OCI-M2 (cell line): ENCODE measurements around the gene EXOSC7.
"Not testable (repeated sequence)": the region's sequence is repeated elsewhere in the genome, so short reads cannot be mapped to it uniquely, and the experiment has no call there.

Source experiments
- DNase-seq: peaks from one replicate; lab custom pipeline; 2025; ENCODE audit not compliant: unreplicated experiment; lab: John Stamatoyannopoulos, UW

Gene EXOSC7

DNA sequence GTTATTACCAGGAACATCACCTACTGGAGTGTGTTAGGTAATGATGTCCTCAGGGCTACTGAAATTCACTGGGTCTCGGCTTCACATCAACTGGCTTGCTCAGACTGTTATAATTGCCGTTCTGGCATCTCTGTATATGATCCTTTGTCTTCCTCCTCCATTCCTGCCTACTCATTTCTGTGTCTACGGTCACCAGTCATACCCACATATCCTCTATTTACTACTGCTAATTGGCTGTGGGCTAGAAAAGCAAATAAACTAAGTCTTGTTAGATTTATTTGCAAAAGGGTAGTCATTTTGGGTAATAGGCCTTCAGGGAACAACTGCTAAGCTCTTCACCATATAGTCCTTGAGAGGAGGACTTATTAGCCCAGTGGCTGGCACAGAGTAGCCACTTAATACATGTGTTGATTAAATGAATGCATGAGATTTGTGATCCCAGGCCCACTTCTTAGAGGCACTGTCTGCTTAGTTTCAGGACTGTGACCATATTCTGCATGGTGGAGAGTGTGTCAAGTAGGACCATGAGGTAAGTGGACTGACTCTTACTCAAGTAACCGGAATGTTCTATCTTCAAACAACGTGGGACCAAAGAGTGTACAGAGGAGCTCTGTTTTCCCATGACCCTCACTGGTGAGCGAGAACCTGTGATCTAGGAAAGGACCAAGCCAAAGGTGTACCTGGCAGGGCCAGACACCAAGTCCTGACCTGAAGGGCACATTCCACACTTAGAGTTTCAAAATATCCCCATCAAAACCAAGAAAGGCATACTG is 13.2 kb upstream of the EXOSC7 start:
- no peak for DNase-seq

DNA sequence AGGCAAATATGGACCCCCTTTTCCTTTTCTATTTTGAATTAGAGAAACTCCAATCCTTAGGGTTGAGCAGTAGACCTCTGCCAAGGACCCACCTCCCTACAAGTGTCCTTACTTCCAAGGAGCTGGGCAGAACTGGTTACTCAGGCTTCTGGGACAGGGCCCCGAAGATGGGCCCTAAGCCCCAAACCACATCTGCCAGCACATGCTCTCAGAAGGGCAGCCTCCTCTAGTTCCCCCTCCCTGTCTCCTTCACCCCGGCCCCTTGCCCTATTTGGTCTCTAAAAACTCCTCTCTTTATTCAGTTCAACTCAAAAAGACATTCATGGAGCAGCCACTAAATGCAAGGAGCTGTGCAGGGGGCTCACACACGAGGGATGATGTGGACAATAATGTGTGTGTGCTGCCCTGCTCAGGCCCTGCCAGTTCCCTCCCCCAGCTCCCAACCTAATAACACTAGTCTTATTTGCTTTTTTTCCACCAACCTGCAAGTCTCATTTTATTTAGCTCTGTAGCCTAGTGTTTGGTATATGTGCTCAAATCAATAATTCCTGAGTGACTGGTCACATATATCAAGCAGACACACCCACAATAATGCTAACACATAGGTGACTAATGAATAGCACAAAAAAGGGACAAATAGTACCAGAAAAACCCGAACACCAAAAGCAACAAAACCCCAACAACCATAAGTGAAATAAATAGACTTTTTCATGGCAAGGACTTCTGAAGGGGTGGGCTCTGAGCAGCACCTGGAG is 12.3 kb upstream of the EXOSC7 start:
- no peak for DNase-seq

DNA sequence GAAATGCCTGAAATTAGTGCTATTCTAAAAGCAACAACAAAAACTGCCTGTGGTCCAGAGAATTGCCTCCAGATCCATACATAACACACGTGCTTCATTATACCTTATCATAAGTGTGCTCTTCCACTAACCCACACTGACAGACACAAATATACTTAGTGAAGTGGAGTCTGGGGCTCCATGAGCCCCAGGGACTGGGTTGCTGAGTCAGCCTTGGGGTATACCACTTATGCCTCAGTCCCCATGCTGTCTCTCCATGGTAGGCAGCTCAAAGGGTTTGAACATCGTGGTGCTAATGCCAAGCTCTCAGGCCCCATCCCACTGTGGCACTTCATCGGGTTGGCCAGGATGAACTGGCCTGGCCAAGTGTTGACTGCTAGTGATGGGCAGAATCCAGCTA is 10.9 kb upstream of the EXOSC7 start:
- no peak for DNase-seq

DNA sequence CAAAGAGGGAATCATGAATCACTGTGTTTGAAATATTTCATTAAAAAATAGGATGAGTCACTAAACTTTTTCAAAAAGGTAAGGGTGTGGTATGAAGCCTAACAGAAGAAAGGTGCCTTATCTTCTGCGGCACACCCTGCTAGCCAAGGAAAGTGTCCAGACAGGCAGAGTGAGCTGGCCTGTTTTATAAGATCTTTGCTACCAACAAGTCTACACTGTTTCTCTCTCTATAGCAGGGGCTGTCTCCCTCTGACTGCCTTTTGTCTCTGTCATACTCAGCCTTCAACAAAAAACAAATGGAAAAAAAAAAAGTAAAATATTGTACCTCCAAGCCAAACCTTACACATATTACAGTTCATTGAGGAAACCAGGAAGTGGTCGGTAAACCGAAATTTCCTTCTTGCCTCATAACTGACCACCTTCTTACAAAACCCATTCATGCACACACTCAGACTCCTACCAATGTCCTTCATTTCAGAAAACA is 9.2 kb upstream of the EXOSC7 start:
- no peak for DNase-seq

DNA sequence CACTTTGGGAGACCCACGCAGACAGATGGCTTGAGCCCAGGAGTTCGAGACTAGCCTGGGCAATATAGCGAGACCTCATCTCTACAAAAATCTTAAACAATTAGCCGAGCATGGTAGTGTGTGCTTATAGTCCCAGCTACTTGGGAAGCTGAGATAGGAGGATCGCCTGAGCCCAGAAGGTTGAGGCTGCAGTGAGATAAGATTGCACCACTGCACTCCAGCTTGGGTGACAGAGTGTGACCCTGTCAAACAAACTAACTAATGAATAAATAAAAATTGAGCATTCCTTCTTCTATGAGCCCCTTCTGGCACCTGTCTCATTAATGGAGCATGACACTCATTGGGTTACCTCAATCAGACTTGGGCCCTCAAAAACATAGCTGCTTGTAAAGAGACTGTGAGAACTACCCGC is 7.6 kb upstream of the EXOSC7 start:
- DNase-seq, result no peak

DNA sequence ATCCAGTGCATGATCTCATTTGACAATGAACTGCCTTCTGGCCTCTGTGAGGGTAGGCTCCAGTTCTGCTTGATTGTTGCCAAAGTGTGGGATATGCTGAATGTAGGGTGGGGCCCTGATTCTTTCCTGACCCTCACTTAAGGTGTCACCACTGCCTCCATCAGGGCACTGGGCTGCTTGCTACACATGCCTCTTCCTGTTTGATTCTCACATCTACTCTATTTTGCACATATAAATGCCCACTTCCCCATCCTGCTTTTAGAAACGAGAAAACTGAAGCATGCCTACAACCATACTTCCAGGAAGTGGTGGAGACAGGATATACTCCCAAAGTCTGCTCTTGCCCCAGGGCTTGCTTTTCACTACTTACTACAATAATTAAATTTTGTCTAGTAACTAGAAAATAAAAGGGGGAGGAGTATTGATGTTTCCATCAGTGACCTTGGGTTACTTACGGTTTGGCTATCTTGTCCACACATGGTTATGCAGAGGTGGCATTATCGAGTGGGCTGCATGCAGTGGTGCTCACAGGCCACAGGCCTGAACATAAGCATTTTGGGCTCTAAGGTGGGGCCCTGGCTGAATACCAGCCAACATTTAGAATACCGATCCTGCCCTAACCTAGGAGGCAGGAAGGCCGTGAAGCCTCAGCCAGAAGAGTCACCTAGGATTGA is 6.8 kb upstream of the EXOSC7 start:
- DNase-seq, result no peak

DNA sequence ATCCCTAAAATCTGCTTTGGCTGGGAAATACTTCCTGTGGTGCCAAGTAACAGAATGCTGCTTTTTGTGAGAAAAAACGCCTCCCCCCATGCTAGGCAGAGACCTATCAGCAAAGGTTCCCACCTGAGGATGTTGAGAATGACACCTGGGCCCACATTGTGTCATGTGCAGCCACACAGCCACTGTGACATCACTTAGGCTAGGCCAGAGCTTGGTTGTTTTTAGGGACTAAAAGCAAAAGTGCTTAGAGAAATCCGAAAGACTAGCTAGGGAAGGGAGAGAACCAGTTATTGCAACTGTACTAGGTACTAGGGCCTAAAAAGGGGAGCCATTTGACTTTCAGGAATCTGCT is 6.2 kb upstream of the EXOSC7 start:
- no peak for DNase-seq

DNA sequence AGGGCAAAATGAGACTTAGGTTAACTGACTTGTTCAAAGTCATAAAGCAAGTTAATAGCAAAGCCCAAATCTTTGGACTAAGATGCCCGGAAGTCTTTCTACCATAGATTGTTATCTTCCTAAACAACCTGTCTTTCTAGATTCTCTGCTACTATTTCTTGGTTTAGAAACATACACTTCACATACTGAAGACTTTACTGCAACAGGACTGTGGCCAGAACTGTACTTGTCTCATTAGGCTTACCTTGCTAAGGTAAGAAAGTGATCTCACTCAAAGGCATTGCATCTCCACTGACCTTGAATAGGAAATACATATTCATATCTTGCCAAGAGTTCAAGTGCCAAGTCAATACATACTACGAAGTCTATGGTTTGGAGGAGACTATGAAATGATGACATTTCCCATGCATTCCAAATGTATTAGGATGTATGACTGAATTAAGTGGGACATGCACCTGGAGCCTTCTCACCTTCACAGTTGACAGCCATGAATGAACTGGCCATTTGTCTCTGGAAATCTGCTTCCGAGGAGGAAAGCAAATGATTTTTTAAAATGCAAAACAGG is 5.0 kb upstream of the EXOSC7 start:
- DNase-seq, result no peak

DNA sequence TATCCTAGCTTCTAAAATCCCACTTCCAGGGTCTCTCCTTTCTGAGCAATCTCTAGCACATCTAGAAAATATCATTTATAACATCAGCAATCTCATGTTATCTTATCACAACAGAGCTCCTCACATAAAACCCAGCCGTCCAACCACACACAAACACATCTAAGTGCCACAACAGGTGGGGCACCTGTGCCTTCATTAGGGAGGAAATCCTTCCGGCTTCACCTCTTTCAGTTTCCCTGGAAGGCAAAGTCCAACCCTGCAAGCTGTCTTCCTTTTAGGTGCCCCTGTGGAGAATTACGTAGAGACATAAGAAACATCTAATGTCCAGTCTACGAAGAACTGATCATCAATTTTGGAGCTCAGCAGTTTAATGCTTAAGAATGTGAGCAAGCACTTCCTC is 1.6 kb upstream of the EXOSC7 start:
- no peak for DNase-seq

DNA sequence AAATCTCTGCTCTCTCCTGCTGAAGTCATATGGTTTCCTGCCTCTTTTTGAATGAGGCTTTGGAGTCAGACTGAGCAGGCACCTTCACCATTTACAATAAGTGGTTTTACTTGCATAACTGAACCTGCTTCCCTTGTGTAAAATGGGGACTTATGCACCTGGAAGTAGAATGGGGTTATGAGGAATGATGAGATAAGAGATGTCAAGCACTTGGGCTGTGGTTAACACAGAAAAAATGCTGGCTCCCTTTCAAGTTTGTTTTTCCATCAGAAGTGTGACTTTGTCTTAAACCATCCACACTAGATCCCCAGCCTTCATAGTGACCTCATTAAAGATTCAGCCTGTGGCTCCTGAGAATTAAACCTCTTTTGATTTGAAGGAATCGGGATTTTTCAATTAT is 5.2 kb downstream of the EXOSC7 start:
- no peak for DNase-seq

DNA sequence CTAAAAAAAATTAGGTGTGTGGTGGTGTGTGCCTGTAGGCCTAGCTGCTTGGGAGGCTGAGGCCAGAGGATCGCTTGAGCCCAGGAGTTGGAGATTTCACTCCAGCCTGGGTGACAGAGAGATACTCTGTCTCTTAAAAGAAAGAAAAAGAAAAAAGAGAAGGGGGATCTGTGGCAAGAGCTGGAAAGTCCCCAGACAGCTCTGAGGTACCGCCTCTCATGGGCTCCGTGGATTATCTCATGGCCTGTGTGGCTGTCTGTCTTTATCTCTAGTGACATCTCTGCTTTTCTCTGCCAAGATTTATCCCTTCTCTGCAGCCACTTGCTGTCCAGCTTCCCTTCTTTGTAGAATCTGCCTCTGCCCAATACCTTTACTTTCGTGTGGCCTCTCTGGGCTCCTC is 5.7 kb downstream of the EXOSC7 start:
- DNase-seq, result no peak

DNA sequence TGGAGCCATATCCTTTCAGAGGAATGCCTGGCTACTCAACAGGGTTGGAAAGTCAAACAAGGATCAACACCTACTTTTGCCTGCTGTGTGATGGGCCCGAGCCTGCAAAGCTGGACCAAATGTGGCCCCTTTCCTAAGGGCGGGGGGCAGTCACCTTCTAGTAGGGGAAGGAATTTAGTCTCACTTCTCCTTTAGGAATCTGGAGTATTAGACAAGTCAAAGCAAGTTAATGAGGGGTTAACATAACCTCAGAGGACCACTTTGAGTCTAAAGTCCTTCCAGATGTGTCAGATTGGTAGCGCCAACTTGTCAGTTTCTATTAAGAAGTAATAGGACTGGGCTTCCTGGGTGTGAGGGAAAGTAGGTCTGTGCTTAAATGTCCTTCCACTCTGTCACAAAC is 6.8 kb downstream of the EXOSC7 start:
- DNase-seq, result no peak

DNA sequence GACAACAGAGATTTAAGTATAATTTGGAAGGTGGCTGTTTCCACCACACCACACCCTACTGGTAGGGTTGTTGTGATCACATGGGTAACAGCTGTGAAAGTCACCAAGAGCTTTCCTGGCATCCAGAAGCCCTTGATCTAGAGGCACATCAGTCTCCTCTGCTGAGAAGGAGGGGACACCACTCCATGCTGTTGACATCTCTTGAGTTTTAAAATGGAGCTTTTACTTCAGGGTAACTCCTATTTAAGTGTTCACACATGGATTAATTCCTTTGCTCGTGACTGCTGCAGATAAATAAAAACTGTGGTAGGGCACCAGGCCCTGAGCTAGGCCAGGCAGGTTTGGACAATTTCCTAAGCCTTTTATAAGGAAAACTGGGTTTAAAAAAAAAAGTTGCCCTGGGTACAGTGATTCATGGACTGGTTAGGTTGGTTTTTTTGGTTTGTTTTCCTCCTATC is 7.5 kb downstream of the EXOSC7 start:
- DNase-seq, result no peak

DNA sequence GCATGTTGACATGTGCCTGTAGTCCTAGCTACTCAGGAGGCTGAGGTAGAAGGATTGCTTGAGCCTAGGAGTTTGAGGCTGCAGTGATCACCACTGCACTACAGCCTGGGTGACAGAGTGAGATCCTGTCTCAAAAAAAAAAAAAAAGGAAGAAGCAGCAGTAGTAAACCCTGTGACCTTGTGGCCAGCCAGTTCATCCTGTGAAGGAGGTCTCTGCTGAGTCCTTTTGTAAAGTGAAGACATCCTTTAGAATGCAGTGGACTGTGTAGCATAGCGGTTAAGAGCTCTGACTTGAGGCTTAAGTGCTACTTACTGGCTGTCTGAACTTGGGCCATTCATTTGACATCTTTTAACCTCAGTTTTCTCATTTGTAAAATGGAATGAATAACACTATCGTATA is 8.3 kb downstream of the EXOSC7 start:
- no peak for DNase-seq

DNA sequence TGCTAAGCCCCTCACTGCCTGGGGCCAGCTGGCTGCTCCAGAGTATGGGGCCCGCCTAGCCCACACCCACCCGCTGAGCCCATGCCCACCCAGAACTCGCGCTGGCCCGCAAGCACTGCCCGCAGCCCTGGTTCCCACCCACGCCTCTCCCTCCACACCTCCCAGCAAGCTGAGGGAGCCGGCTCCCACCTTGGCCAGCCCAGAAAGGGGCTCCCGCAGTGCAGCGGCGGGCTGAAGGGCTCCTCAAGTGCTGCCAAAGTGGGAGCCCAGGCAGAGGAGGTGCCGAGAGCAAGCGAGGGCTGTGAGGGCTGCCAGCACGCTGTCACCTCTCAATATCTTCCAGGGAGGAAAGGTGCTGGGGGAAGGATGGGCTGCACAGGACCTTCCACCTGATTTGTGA is 10.3 kb downstream of the EXOSC7 start:
- not testable (repeated sequence) for DNase-seq

DNA sequence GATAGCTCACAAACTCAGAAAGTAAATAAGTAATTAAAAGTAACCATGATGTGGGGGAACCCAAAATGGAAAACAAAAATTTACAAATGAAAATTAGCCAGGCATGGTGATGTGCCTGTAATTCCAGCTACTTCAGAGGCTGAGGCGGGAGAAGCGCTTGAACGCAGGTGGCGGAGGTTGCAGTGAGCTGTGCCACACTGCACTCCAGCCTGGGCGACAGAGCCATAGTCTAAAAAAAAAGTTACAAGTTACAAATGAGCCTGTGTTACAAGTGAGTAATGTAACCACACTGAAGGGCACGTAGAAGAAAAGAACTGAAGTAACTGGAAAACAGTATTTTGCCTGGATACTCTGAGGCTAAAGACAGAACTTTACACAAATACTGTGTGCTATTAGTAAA is 11.3 kb downstream of the EXOSC7 start:
- no peak for DNase-seq

DNA sequence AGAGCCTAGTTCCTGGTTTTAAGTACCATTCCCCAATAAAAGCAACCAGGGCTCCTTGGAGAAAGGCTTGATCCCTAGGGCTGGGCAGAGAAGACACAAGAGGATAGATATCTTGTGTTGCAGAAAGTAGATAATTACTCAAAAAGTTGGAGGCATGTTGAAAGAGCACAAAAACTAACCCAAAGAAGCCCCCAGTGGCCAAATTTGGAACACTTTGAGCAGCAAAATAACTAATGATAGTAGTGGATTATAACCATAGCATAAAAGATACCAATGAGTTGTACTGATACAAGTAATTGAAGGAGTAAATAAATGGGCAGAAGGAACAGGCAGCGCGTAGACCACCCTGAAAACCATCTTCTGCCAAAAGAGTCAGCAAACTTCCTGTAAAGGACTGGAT is 12.0 kb downstream of the EXOSC7 start:
- DNase-seq, result no peak

DNA sequence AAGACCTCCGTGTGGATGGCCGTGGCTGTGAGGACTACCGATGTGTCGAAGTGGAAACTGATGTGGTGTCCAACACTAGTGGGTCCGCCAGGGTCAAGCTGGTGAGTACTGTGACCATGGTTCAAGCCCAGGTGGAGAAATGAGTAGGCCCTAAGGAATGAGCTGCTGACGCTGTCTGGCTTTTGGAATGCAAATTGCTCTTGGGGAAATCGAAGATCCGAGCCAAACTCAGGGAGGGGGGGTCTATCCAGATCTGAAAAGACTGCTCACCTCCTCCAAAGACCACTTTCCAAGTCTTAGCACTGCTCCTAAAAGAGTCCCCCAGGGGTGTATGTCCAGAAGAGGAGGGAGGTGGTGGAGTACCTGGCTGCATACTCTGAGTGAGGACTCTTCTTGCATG is 13.1 kb downstream of the EXOSC7 start:
- DNase-seq, result no peak

DNA sequence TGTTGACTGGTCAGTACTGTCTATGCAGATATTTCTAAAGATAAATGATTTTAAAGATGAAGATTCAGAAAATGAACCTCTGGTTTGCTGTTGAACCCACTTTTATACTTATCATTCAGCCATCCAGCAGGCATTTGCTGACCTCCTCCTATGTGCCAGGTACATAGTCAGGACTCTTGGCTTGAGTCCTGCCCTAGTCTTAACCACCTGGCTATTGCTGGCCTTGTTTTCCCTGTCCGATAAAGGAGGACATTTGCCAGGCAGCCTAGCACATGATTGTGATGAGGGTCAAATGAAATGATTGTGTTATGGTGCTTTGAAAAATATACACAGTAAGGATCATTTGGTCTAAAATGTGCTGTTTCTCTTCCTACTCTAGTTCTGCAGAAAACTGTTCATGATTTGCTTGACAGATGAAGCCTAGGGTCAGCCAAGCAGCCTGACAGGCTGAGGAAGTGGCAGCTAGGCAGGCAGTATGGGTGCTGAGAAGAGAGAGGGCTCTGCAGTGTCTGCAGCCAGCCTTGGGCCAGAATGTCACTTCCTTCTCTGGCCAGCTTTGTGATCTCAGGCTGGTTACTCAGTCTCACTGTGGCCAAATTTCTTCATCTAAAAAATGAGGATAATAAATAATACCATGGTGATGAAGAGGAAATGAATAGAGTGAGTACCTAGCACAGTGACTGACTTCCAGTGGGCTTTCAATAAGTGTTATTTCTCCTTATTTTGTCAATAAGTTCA is 13.8 kb downstream of the EXOSC7 start:
- DNase-seq, result no peak

DNA sequence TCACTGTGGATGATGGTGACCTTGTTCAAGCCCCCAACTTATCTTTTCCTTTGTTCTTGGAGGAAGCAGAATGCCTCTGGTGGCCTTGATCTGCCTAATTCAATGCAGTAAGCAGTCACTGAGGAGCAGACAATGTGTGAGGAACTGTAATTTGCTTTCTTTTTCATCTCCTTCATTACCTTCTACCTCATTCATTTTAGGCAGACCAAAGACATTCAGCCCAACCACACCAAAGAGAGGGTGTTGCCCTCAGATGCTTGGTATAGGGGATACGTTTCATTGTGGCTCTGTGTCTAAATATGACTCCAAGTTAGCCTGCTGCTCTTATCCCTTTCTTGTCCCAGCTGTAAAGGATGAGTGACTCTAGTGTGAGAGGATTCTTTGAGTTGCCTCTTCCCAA is 15.3 kb downstream of the EXOSC7 start:
- DNase-seq, result no peak
